Caco-2 (cell line): ENCODE results near the gene CAMSAP1. TPM values are rescaled to one million over a fixed set of nuclear protein-coding genes. Genes with fewer than 3 reads are reported as not detected.
"Not testable (repeated sequence)": the region's sequence is repeated elsewhere in the genome, so short reads cannot be mapped to it uniquely, and the experiment has no call there.

Experiments
- BruUV-seq: library from RNA; stranded (reverse); fragments of 400-500 nt; replicated peaks from 2 replicates; lab custom pipeline; 2021; lab: Mats Ljungman, UMichigan
- CTCF ChIA-PET: fragments of 300-600 bp; sonication (Branson Sonifier 250); formaldehyde crosslinking; loops from one replicate; lab custom pipeline; 2022; ENCODE audit warnings: antibody characterized with exemption; lab: Charles Lee
- POLR2A ChIA-PET: fragments of 300-600 bp; sonication (Branson Sonifier 250); formaldehyde crosslinking; loops from one replicate; lab custom pipeline; 2022; ENCODE audit warnings: antibody characterized with exemption; lab: Charles Lee
- DNase-seq, 2 experiments: peaks; one replicate each; pipeline versions ENCODE4 v3.0.0 to v3.0.0-alpha.2; 2020 to 2022
- H3K27me3 ChIP-seq: replicated peaks from 2 replicates; pipeline ENCODE4 v1.6.0; 2011; ENCODE audit warnings: low read length; ENCODE audit not compliant: control insufficient read depth, insufficient read depth
- H3K36me3 ChIP-seq: 2 replicates; pipeline ENCODE4 v1.5.1; 2011; ENCODE audit warnings: low read length; ENCODE audit not compliant: control insufficient read depth, insufficient read depth
- H3K4me1 ChIP-seq: fragments of 250-450 bp; sonication (Bioruptor Pico); 2 replicates; pipeline ENCODE4 v1.5.1; 2020; ENCODE audit warnings: mild to moderate bottlenecking
- H3K4me3 ChIP-seq: 2 replicates; pipeline ENCODE4 v1.5.1; 2011; ENCODE audit warnings: low read depth, mild to moderate bottlenecking, control low read depth, low read length
- H3K9me3 ChIP-seq: fragments of 250-450 bp; sonication (Bioruptor Pico); 2 replicates; pipeline ENCODE4 v1.5.1; 2020; ENCODE audit warnings: mild to moderate bottlenecking, moderate library complexity
- H3K27ac Mint-ChIP-seq: one replicate; pipeline ENCODE4 v1.8.0; 2022; ENCODE audit warnings: mixed read lengths; ENCODE audit not compliant: unreplicated experiment
- H3K27me3 Mint-ChIP-seq: one replicate; pipeline ENCODE4 v1.8.0; 2022; ENCODE audit warnings: mixed read lengths; ENCODE audit not compliant: insufficient read depth, unreplicated experiment
- H3K36me3 Mint-ChIP-seq: one replicate; pipeline ENCODE4 v1.8.0; 2022; ENCODE audit warnings: mild to moderate bottlenecking, mixed read lengths; ENCODE audit not compliant: insufficient read depth, unreplicated experiment
- H3K4me1 Mint-ChIP-seq: one replicate; pipeline ENCODE4 v1.8.0; 2022; ENCODE audit warnings: low read depth, mixed read lengths; ENCODE audit not compliant: unreplicated experiment
- H3K4me3 Mint-ChIP-seq: one replicate; pipeline ENCODE4 v1.8.0; 2022; ENCODE audit warnings: mild to moderate bottlenecking, moderate library complexity, mixed read lengths; ENCODE audit not compliant: unreplicated experiment
- H3K9me3 Mint-ChIP-seq: one replicate; pipeline ENCODE4 v1.8.0; 2022; ENCODE audit warnings: mixed read lengths; ENCODE audit not compliant: unreplicated experiment
- intact Hi-C: fragments of 100-400 bp; cut with micrococcal nuclease; formaldehyde crosslinking; loops from one replicate; pipeline ENCODE4 v1.10.0; 2022; ENCODE audit not compliant: unreplicated experiment
- total RNA-seq: library from RNA; stranded (reverse); gene quantifications from 2 replicates; pipeline ENCODE4 v1.2.3, GENCODE V29; 2022
- TF ChIP-seq, protein P1 (sequence below), 2 experiments: fragments of 200-600 bp in 1 of 2; IDR thresholded peaks; 1 replicate in 1 of 2; 2 replicates in 1 of 2; pipeline versions ENCODE4 v1.5.1 to v1.8.0; 2011 to 2022; ENCODE audit warnings: antibody characterized with exemption in 1 of 2, control low read depth in 1 of 2, inconsistent platforms in 1 of 2, low read depth in 1 of 2, low read length in 1 of 2, mild to moderate bottlenecking in 1 of 2, moderate library complexity in 1 of 2; ENCODE audit not compliant: insufficient read depth in 1 of 2, severe bottlenecking in 1 of 2, unreplicated experiment in 1 of 2

The CAMSAP1 gene
- total RNA-seq, 1 experiment from 2014 or later, result 31.3 TPM

DNA sequence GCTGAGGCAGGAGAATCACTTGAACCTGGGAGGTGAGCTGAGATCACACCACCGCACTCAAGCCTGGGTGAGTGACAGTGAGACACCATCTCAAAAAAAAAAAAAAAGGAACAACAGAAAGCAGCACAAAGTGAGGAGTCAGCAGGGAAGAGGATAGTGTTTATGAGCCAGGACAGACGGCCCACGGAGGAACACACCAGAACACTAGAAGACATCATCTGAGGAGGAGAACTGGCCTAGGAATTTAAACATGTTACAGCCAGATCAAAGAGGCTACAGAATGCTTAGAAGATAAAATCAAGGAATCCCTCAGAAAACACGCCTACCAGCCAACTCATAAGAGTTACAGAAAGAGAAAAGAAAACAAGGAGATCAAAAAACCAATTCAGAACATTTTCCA, 41.6 kb upstream of the CAMSAP1 start:
- Histone ChIP-seq H3K27me3 (no peaks in the 10 kb centered on the region), H3K4me3 (no peak overlapping the region), H3K9me3 (no peaks in the 10 kb centered on the region), H3K36me3 (peaks cover 2% of the 10 kb centered on the region), H3K4me1 (peaks cover 22% of the 10 kb centered on the region)
- no peak for DNase-seq
- Mint-ChIP-seq H3K36me3 (peaks cover 61% of the 10 kb centered on the region), H3K4me3 (peak overlapping the region; percentile 1), H3K9me3 (no peaks in the 10 kb centered on the region), H3K27me3 (no peaks in the 10 kb centered on the region), H3K4me1 (peaks cover 23% of the 10 kb centered on the region), H3K27ac (peak overlapping the region; percentile 51)
- no TSS peak for BruUV-seq
- ChIA-PET CTCF (no interaction called here), POLR2A (no interaction called here)
- TF ChIP-seq, protein P1, sequence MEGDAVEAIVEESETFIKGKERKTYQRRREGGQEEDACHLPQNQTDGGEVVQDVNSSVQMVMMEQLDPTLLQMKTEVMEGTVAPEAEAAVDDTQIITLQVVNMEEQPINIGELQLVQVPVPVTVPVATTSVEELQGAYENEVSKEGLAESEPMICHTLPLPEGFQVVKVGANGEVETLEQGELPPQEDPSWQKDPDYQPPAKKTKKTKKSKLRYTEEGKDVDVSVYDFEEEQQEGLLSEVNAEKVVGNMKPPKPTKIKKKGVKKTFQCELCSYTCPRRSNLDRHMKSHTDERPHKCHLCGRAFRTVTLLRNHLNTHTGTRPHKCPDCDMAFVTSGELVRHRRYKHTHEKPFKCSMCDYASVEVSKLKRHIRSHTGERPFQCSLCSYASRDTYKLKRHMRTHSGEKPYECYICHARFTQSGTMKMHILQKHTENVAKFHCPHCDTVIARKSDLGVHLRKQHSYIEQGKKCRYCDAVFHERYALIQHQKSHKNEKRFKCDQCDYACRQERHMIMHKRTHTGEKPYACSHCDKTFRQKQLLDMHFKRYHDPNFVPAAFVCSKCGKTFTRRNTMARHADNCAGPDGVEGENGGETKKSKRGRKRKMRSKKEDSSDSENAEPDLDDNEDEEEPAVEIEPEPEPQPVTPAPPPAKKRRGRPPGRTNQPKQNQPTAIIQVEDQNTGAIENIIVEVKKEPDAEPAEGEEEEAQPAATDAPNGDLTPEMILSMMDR (IDR thresholded peaks at IDR 0.05; ENCODE audit: insufficient read depth in 1 of 2, low read depth in 1 of 2, low read length in 1 of 2, severe bottlenecking in 1 of 2, unreplicated experiment in 1 of 2), result no peak
- intact Hi-C loops, result loop anchor here (10.0 kb wide), 1 partner anchor 84 kb away; no protein-coding TSS in a partner anchor

DNA sequence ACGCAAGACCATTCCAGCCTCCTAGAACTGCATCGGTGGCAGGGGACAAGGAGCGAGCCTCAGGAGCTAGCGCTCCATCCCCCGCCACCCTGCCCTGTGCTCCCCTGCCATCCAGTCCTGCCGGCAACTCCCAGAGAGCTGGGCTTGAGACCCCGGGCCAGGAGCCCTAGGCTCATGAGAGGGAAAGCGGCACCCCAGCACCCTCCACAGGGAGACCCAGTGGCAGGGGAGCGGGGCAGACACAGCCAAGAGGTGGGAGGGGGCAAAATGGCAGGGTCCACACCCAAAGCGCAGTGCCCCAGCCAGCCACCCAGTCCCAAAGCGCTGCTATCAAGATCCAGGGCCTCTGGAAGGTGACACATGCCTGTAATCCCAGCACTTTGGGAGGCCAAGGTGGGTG, 41.1 kb upstream of the CAMSAP1 start:
- DNase-seq, result no peak
- Histone ChIP-seq H3K4me3 (no peak overlapping the region), H3K4me1 (peaks cover 22% of the 10 kb centered on the region), H3K9me3 (no peaks in the 10 kb centered on the region), H3K36me3 (peaks cover 2% of the 10 kb centered on the region), H3K27me3 (no peaks in the 10 kb centered on the region)
- intact Hi-C loops, result loop anchor here (10.0 kb wide), 1 partner anchor 84 kb away; no protein-coding TSS in a partner anchor
- Mint-ChIP-seq H3K4me3 (no peak overlapping the region), H3K36me3 (peaks cover 65% of the 10 kb centered on the region), H3K4me1 (peaks cover 23% of the 10 kb centered on the region), H3K27ac (peak overlapping the region; percentile 51), H3K9me3 (no peaks in the 10 kb centered on the region), H3K27me3 (no peaks in the 10 kb centered on the region)
- ChIA-PET CTCF (no interaction called here), POLR2A (no interaction called here)
- TF ChIP-seq, protein P1 (IDR thresholded peaks at IDR 0.05; ENCODE audit: insufficient read depth in 1 of 2, low read depth in 1 of 2, low read length in 1 of 2, severe bottlenecking in 1 of 2, unreplicated experiment in 1 of 2), result no peak
- no TSS peak for BruUV-seq

DNA sequence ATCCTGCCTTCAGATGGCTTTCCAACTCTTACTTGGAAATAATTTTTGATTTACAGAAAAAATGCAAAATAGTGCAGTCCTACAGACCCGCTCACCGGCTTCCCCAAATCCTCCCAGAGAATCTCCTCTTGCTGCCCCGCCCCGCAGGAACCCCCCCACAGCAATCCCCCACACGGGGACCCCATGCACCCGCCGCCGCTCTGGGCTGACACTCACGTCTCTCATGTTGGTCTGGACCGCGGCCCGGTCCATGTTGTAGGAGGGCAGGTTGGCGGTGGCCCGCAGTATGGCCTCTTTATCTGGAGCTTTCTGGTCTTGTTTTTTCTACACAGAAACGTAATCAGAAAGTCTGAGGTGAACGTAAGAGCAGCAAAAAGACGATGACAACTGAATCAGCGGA, 40.2 kb upstream of the CAMSAP1 start:
- BruUV-seq, result no TSS peak
- Histone ChIP-seq H3K4me3 (no peak overlapping the region), H3K4me1 (peaks cover 22% of the 10 kb centered on the region), H3K9me3 (no peaks in the 10 kb centered on the region), H3K27me3 (no peaks in the 10 kb centered on the region), H3K36me3 (peaks cover 2% of the 10 kb centered on the region)
- H3K4me3 Mint-ChIP-seq, result peak overlapping the region; percentile 14
- no peaks in the 10 kb centered on the region for H3K9me3 Mint-ChIP-seq
- CTCF ChIA-PET, result no interaction called here
- H3K4me1 Mint-ChIP-seq, result peaks cover 23% of the 10 kb centered on the region
- no peak for DNase-seq
- POLR2A ChIA-PET, result no interaction called here
- TF ChIP-seq, protein P1 (IDR thresholded peaks at IDR 0.05; ENCODE audit: insufficient read depth in 1 of 2, low read depth in 1 of 2, low read length in 1 of 2, severe bottlenecking in 1 of 2, unreplicated experiment in 1 of 2), result no peak
- peaks cover 69% of the 10 kb centered on the region for H3K36me3 Mint-ChIP-seq
- H3K27me3 Mint-ChIP-seq, result no peaks in the 10 kb centered on the region
- H3K27ac Mint-ChIP-seq, result no peak overlapping the region
- intact Hi-C loops, result loop anchor here (10.0 kb wide), 1 partner anchor 83 kb away; no protein-coding TSS in a partner anchor

DNA sequence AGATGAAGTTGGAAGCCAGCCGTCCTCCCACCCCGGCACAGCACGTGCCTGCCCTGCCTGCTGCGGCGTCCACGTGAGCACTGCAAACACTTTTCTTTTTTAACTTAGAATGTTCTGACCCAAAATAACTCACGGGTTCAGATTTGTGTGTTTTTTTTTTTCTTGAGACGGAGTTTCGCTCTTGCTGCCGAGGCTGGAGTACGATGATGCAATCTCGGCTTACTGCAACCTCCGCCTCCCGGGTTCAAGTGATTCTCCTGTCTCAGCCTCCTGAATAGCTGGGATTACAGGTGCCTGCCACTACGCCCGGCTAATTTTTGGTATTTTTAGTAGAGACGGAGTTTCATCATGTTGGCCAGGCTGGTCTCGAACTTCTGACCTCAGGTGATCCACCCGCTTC, 39.8 kb upstream of the CAMSAP1 start:
- H3K27me3 Mint-ChIP-seq, DNase-seq, POLR2A ChIA-PET, H3K4me3 ChIP-seq, H3K9me3 ChIP-seq, H3K36me3 ChIP-seq, H3K9me3 Mint-ChIP-seq, BruUV-seq, H3K27me3 ChIP-seq, H3K4me3 Mint-ChIP-seq, CTCF ChIA-PET, H3K27ac Mint-ChIP-seq: not testable (repeated sequence)
- intact Hi-C loops, result loop anchor here (10.0 kb wide), 1 partner anchor 82 kb away; no protein-coding TSS in a partner anchor
- Mint-ChIP-seq H3K4me1 (peaks cover 23% of the 10 kb centered on the region), H3K36me3 (peaks cover 69% of the 10 kb centered on the region)
- H3K4me1 ChIP-seq, result peaks cover 21% of the 10 kb centered on the region
